HepG2 (cell line): Measurements from ENCODE around the gene NDUFS2. TPM values are rescaled to one million over a fixed set of nuclear protein-coding genes. Genes with fewer than 3 reads are reported as not detected.

Experiments
- ATAC-seq: fragments of 200-7000 bp; cut with Tn5 transposase; 3 replicates; pipeline ENCODE4 v1.9.1; 2020; ENCODE audit warnings: mild to moderate bottlenecking, moderate library complexity
- BruUV-seq: library from RNA; stranded (reverse); fragments of 400-500 nt; replicated peaks from 2 replicates; lab custom pipeline; 2021; lab: Mats Ljungman, UMichigan
- CTCF ChIA-PET: fragments of 300-600 bp; formaldehyde crosslinking; extraction: SDS; loops from one replicate; lab custom pipeline; 2021; ENCODE audit warnings: low total read pairs, inconsistent platforms, low intra/inter-chr PET ratio; lab: Yijun Ruan, JAX
- POLR2A ChIA-PET: fragments of 350-600 bp; sonication (Branson Sonifier 250); formaldehyde crosslinking; loops from one replicate; lab custom pipeline; 2020; ENCODE audit warnings: antibody characterized with exemption, inconsistent platforms; lab: Yijun Ruan, JAX
- DNase-seq: peaks from one replicate; pipeline ENCODE4 v3.0.0-alpha.2; 2015; ENCODE audit warnings: low spot score
- FAIRE-seq: peaks from 3 replicates; lab custom pipeline; 2011; peaks lifted over from hg19 to GRCh38; lab: Jason Lieb, UNC
- H2AFZ ChIP-seq: one replicate; pipeline ENCODE4 v1.6.1; 2011; ENCODE audit warnings: low read length, inconsistent platforms
- H3K27ac ChIP-seq: fragments of 300-600 bp; 3 replicates; pipeline ENCODE4 v1.8.0; 2011; ENCODE audit warnings: mixed run types, mild to moderate bottlenecking, mixed read lengths, low read length, inconsistent platforms; ENCODE audit not compliant: insufficient read depth; ENCODE audit errors: extremely low read length
- H3K27me3 ChIP-seq, 2 experiments: fragments of 200-600 bp in 1 of 2; 2 replicates in 1 of 2; 3 replicates in 1 of 2; pipeline versions ENCODE4 v1.6.0 to v1.8.0; 2011; ENCODE audit warnings: low read length in 2 of 2, mild to moderate bottlenecking in 2 of 2, moderate library complexity in 2 of 2, inconsistent platforms in 1 of 2; ENCODE audit not compliant: insufficient read depth in 2 of 2, control insufficient read depth in 1 of 2
- H3K36me3 ChIP-seq, 2 experiments: fragments of 200-600 bp in 1 of 2; replicated peaks in 1 of 2; 2 replicates in 1 of 2; 3 replicates in 1 of 2; pipeline versions ENCODE4 v1.5.1 to v1.8.0; 2011; ENCODE audit warnings: low read length in 2 of 2, inconsistent platforms in 1 of 2; ENCODE audit not compliant: insufficient read depth in 2 of 2, control insufficient read depth in 1 of 2
- H3K4me1 ChIP-seq: 2 replicates; pipeline ENCODE4 v1.5.1; 2012; ENCODE audit warnings: low read length, inconsistent platforms; ENCODE audit not compliant: insufficient read depth
- H3K4me2 ChIP-seq: 2 replicates; pipeline ENCODE4 v1.6.0; 2011; ENCODE audit warnings: low read depth, low read length, inconsistent platforms
- H3K4me3 ChIP-seq, 3 experiments: fragments of 200-600 bp in 1 of 3; sonication (generic), shearing (Covaris generic) in 1 of 3; replicated peaks in 1 of 3; 2 replicates each; pipeline ENCODE4 v1.5.1; 2011 to 2016; ENCODE audit warnings: low read length in 3 of 3, inconsistent platforms in 2 of 3, low read depth in 2 of 3, mild to moderate bottlenecking in 2 of 3, control low read depth in 1 of 3, mixed read lengths in 1 of 3; ENCODE audit not compliant: insufficient read depth in 1 of 3
- H3K79me2 ChIP-seq: one replicate; pipeline ENCODE4 v1.6.1; 2011; ENCODE audit warnings: low read length, inconsistent platforms; ENCODE audit not compliant: insufficient read depth
- H3K9ac ChIP-seq: 2 replicates; pipeline ENCODE4 v1.6.0; 2011; ENCODE audit warnings: mild to moderate bottlenecking, low read depth, low read length, inconsistent platforms; ENCODE audit not compliant: insufficient read depth
- H3K9me3 ChIP-seq: 2 replicates; pipeline ENCODE4 v1.5.1; 2012; ENCODE audit warnings: mild to moderate bottlenecking, low read length
- H4K20me1 ChIP-seq: 2 replicates; pipeline ENCODE4 v1.6.0; 2011; ENCODE audit warnings: inconsistent platforms, mild to moderate bottlenecking, low read length, moderate library complexity; ENCODE audit not compliant: insufficient read depth
- KDM2A ChIP-seq: sonication (generic); formaldehyde crosslinking; IDR thresholded peaks from 2 replicates; pipeline ENCODE4 v1.4.0; 2020; ENCODE audit warnings: low read depth, missing genetic modification reagents, borderline replicate concordance
- NR1H2 ChIP-seq: sonication (generic); formaldehyde crosslinking; IDR thresholded peaks from 2 replicates; pipeline ENCODE4 v1.8.1; 2022; ENCODE audit warnings: low read depth, missing genetic modification reagents, borderline replicate concordance
- SATB2 ChIP-seq: sonication (generic); formaldehyde crosslinking; IDR thresholded peaks from 2 replicates; pipeline ENCODE4 v1.5.0; 2020; ENCODE audit warnings: missing genetic modification reagents
- STAG1 ChIP-seq: sonication (generic); formaldehyde crosslinking; IDR thresholded peaks from 2 replicates; pipeline ENCODE4 v1.4.0; 2020; ENCODE audit warnings: missing genetic modification reagents
- ZBTB42 ChIP-seq: sonication (generic); formaldehyde crosslinking; IDR thresholded peaks from 2 replicates; pipeline ENCODE4 v1.5.0; 2020; ENCODE audit warnings: mild to moderate bottlenecking, missing genetic modification reagents
- ZNF205 ChIP-seq: IDR thresholded peaks from 2 replicates; pipeline ENCODE4 v1.6.1; 2018; ENCODE audit warnings: missing biosample characterization, missing genetic modification reagents
- ZNF326 ChIP-seq: sonication (generic); formaldehyde crosslinking; IDR thresholded peaks from 2 replicates; pipeline ENCODE4 v1.4.0; 2020; ENCODE audit warnings: missing genetic modification reagents, borderline replicate concordance
- ZNF430 ChIP-seq: sonication (generic); formaldehyde crosslinking; IDR thresholded peaks from 2 replicates; pipeline ENCODE4 v1.9.0; 2021; ENCODE audit warnings: mild to moderate bottlenecking, missing genetic modification reagents
- ZNF556 ChIP-seq: sonication (generic); formaldehyde crosslinking; IDR thresholded peaks from 2 replicates; pipeline ENCODE4 v1.4.0; 2020; ENCODE audit warnings: mild to moderate bottlenecking, missing genetic modification reagents, borderline replicate concordance
- ZNF7 ChIP-seq: IDR thresholded peaks from 2 replicates; pipeline ENCODE4 v1.6.1; 2016; ENCODE audit warnings: missing biosample characterization, missing genetic modification reagents
- WGBS: methylation state at CpG from one replicate; pipeline ENCODE4 v1.1.6; 2017; ENCODE audit warnings: low lambda C conversion rate; 5-methylcytosine and 5-hydroxymethylcytosine counted together
- in situ Hi-C: cut with HindIII; loops from 2 replicates; pipeline ENCODE4 v1.10.0; 2017; ENCODE audit warnings: low pct_unique_long_range_greater_than_20kb; ENCODE audit not compliant: extremely low pct_ligation_motif_present
- intact Hi-C: fragments of 100-400 bp; cut with micrococcal nuclease; formaldehyde crosslinking; loops from one replicate; pipeline ENCODE4 v1.10.0; 2022; ENCODE audit not compliant: unreplicated experiment
- polyA plus RNA-seq, 8 experiments: library from polyadenylated mRNA; depleted of rRNA in 3 of 8; stranded (reverse) in 7 of 8; unstranded in 1 of 8; fragments of >200 nt; fragmentation: Illumina TruSeq in 4 of 8; extraction: Trizol in 4 of 8; gene quantifications; 2 replicates each; pipeline versions ENCODE4 v1.2.1 to v1.2.3, GENCODE V29; 2011 to 2016; ENCODE audit warnings: low read depth in 4 of 8, missing spikeins in 1 of 8, mixed read lengths in 1 of 8; ENCODE audit not compliant: insufficient read depth in 1 of 8
- total RNA-seq, 5 experiments: library from RNA; depleted of rRNA; stranded (reverse); fragments of >200 nt; fragmentation: Illumina TruSeq; extraction: Trizol; gene quantifications; 2 replicates each; pipeline ENCODE4 v1.2.3, GENCODE V29; 2016; ENCODE audit warnings: low read depth in 1 of 5
- TF ChIP-seq, protein P1 (sequence below): sonication (generic); formaldehyde crosslinking; IDR thresholded peaks from 2 replicates; pipeline ENCODE4 v1.5.0; 2020; ENCODE audit warnings: mild to moderate bottlenecking, missing genetic modification reagents, moderate library complexity
- TF ChIP-seq, protein P2 (sequence below): IDR thresholded peaks from 2 replicates; pipeline ENCODE4 v1.6.1; 2016; ENCODE audit warnings: low read depth, borderline replicate concordance
- TF ChIP-seq, protein P3 (sequence below): sonication (generic); formaldehyde crosslinking; IDR thresholded peaks from 2 replicates; pipeline ENCODE4 v1.4.0; 2020; ENCODE audit warnings: missing genetic modification reagents

The NDUFS2 gene
- total and polyA plus RNA-seq, 2 of the 13 experiments (the other 11 are each of a cell fraction or from before 2014, with no cell fraction given) = 89.9 to 118 TPM

DNA sequence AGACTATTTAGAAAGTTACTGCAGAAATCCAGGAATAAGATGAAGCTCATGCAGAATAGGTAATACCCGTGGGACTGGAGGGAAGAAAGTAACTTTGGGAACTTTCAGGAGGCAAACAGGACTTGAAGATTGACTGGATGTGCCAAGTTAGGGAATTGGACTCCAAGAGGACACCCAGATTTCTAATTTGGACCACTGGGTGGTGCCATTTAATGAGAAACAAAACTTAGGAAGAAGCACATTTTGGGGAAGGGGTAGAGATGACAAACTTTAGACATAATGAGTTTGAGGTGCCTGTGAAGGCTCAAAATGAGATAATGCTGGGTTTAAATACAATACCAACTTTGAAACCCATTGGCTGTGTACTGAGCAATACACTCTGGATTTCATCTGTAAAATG lies 21.5 kb upstream of the NDUFS2 start:
- DNase-seq = no peak
- no peak for FAIRE-seq
- 3% methylated on average over 1 of the region's 1 CpG for WGBS
- Histone ChIP-seq H3K9ac (no peak overlapping the region), H3K4me2 (no peak overlapping the region), H3K27ac (no peak overlapping the region), H3K79me2 (peaks cover 10% of the 10 kb centered on the region), H3K36me3 (no peaks in the 10 kb centered on the region; a peak in 3 of 5 replicates), H3K9me3 (no peaks in the 10 kb centered on the region), H3K4me1 (peaks cover 18% of the 10 kb centered on the region), H3K4me3 (no peak overlapping the region), H3K27me3 (no peaks in the 10 kb centered on the region; a peak in 1 of 5 replicates), H2AFZ (no peak overlapping the region), H4K20me1 (no peaks in the 10 kb centered on the region)
- intact Hi-C loops = no loop called here
- ATAC-seq = no peak
- in situ Hi-C loops = no loop called here
- ChIA-PET CTCF (interaction anchor here (1.2 kb wide), 1 partner anchor 201 kb away, joined by 4 read pairs; no protein-coding TSS in a partner anchor), POLR2A (no interaction called here)
- BruUV-seq = no TSS peak
- TF ChIP-seq, protein P1, sequence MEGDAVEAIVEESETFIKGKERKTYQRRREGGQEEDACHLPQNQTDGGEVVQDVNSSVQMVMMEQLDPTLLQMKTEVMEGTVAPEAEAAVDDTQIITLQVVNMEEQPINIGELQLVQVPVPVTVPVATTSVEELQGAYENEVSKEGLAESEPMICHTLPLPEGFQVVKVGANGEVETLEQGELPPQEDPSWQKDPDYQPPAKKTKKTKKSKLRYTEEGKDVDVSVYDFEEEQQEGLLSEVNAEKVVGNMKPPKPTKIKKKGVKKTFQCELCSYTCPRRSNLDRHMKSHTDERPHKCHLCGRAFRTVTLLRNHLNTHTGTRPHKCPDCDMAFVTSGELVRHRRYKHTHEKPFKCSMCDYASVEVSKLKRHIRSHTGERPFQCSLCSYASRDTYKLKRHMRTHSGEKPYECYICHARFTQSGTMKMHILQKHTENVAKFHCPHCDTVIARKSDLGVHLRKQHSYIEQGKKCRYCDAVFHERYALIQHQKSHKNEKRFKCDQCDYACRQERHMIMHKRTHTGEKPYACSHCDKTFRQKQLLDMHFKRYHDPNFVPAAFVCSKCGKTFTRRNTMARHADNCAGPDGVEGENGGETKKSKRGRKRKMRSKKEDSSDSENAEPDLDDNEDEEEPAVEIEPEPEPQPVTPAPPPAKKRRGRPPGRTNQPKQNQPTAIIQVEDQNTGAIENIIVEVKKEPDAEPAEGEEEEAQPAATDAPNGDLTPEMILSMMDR = peak; percentile 44; the same call in 1 of the 2 replicates
- TF ChIP-seq ZNF326 (no peak), ZBTB42 (CRISPR knock-in tag) (no peak), KDM2A (CRISPR knock-in tag) (no peak), STAG1 (peak; percentile 57), ZNF430 (no peak), ZNF556 (no peak)
- TF ChIP-seq, all 625 proteins: peak for 2

DNA sequence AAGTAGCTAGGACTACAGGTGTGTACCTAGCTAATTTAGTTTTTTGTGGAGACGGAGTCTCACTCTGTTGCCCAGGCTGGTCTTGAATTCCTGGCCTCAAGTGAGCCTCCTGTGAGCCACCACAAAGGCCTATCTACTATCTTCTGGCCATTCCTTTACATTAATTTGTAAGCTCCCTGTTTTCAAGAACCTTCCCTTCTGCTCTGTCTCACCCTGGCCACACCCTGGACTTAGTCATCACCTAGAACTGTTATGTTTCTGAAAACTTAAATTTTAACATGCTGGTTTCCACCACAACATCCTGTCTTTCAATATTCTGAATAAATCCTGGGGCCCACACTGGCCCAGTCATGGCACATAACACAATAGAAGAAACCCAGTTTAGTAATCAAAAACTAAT lies 20.0 kb upstream of the NDUFS2 start:
- no peak overlapping the region for H3K4me3 ChIP-seq
- DNase-seq = no peak
- ChIA-PET POLR2A (no interaction called here), CTCF (no interaction called here)
- H3K4me1 ChIP-seq = peaks cover 13% of the 10 kb centered on the region
- H3K27me3 ChIP-seq = no peaks in the 10 kb centered on the region; a peak in 1 of 5 replicates
- 79% methylated on average over 1 of the region's 1 CpG for WGBS
- peaks cover under 1% of the 10 kb centered on the region for H3K79me2 ChIP-seq
- no peaks in the 10 kb centered on the region for H4K20me1 ChIP-seq
- no peak overlapping the region for H3K4me2 ChIP-seq
- no peak for FAIRE-seq
- no peaks in the 10 kb centered on the region for H3K9me3 ChIP-seq
- ATAC-seq = no peak
- no peak overlapping the region for H3K27ac ChIP-seq
- in situ Hi-C loops = no loop called here
- intact Hi-C loops = no loop called here
- H2AFZ ChIP-seq = no peak overlapping the region
- no TSS peak for BruUV-seq
- H3K36me3 ChIP-seq = no peaks in the 10 kb centered on the region
- no peak overlapping the region for H3K9ac ChIP-seq
- TF ChIP-seq, protein P2, sequence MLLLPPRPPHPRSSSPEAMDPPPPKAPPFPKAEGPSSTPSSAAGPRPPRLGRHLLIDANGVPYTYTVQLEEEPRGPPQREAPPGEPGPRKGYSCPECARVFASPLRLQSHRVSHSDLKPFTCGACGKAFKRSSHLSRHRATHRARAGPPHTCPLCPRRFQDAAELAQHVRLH (CRISPR knock-in tag) = no peak
- no peak for TF ChIP-seq SATB2
- TF ChIP-seq, protein P3, sequence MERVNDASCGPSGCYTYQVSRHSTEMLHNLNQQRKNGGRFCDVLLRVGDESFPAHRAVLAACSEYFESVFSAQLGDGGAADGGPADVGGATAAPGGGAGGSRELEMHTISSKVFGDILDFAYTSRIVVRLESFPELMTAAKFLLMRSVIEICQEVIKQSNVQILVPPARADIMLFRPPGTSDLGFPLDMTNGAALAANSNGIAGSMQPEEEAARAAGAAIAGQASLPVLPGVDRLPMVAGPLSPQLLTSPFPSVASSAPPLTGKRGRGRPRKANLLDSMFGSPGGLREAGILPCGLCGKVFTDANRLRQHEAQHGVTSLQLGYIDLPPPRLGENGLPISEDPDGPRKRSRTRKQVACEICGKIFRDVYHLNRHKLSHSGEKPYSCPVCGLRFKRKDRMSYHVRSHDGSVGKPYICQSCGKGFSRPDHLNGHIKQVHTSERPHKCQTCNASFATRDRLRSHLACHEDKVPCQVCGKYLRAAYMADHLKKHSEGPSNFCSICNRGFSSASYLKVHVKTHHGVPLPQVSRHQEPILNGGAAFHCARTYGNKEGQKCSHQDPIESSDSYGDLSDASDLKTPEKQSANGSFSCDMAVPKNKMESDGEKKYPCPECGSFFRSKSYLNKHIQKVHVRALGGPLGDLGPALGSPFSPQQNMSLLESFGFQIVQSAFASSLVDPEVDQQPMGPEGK (CRISPR knock-in tag) = no peak
- TF ChIP-seq NR1H2 = no peak
- TF ChIP-seq ZNF7 (CRISPR knock-in tag) = no peak
- TF ChIP-seq ZNF205 (CRISPR knock-in tag) = no peak
